Fibroblast of lung (primary cell): Measurements from ENCODE around the gene EMC9.

Experiments
- CTCF ChIP-seq, 2 donors: IDR thresholded peaks in 1 of 2; conservative IDR thresholded peaks in 1 of 2; 1 replicate in 1 of 2; 2 replicates in 1 of 2; pipeline ENCODE4 v1.5.1; 2011 to 2012; ENCODE audit warnings: low read length in 2 of 2, control low read depth in 1 of 2, inconsistent platforms in 1 of 2, low read depth in 1 of 2, mild to moderate bottlenecking in 1 of 2
- EZH2 ChIP-seq: IDR thresholded peaks from 2 replicates; pipeline ENCODE4 v1.5.1; 2012; ENCODE audit warnings: low read length, control low read depth, mild to moderate bottlenecking; ENCODE audit errors: missing control alignments

- TF ChIP-seq CTCF (conservative IDR thresholded peaks at IDR 0.05 in 1 of 2, IDR thresholded peaks at IDR 0.05 in 1 of 2; ENCODE audit: low read depth in 1 of 2, low read length in 2 of 2) (no peak), EZH2 (no peak)
These were observed 44.7 kb downstream of the EMC9 start for GRCh38 chr14:24096545-24097181.
